Measurements from ENCODE around the gene MTHFD2L. TPM values are rescaled to one million over a fixed set of nuclear protein-coding genes. Genes with fewer than 3 reads are reported as not detected.

Gene MTHFD2L
- total and polyA plus RNA-seq, 9 of the 15 experiments (the other 6 are each of a cell fraction or from before 2014, with no cell fraction given): 10.0 to 39.0 (median 26.0) TPM

GRCh38 chr4:74161666-74162450 lies 3.9 kb downstream of the MTHFD2L start:
- Histone ChIP-seq H4K20me1 (replicated peaks; ENCODE audit: control insufficient read depth, insufficient read depth, low read length) (0 out of 2 replicates have a peak, but pooled peaks cover 6% of the 10 kb centered on the region), H3K9me3 (replicated peaks; ENCODE audit: control insufficient read depth, insufficient read depth, low read depth, low read length) (no peaks in the 10 kb centered on the region), H3K27ac (ENCODE audit: extremely low read depth, low read depth, low read length) (no peak overlapping the region), H3K4me3 (no peak overlapping the region), H2AFZ (ENCODE audit: low read depth, low read length) (no peak overlapping the region), H3K9me1 (ENCODE audit: control insufficient read depth, insufficient read depth, low read length) (no peaks in the 10 kb centered on the region), H3K4me1 (replicated peaks in 1 of 2; ENCODE audit: control insufficient read depth in 2 of 2, insufficient read depth in 2 of 2, low read length in 2 of 2) (peaks cover 0 to 4% of the 10 kb centered on the region in 2 experiments; a peak in 3 of 5 replicates), H3K79me2 (ENCODE audit: control insufficient read depth, insufficient read depth, low read length) (peaks cover 74% of the 10 kb centered on the region), H3K27me3 (ENCODE audit: control insufficient read depth in 2 of 2, insufficient read depth in 2 of 2, low read length in 2 of 2) (no peaks in the 10 kb centered on the region), H3K36me3 (ENCODE audit: control insufficient read depth, insufficient read depth, low read length) (peaks cover 44% of the 10 kb centered on the region), H3K4me2 (ENCODE audit: insufficient read depth, low read length) (no peak overlapping the region), H3K9ac (ENCODE audit: insufficient read depth in 1 of 2, low read depth in 2 of 2, low read length in 2 of 2) (no peak overlapping the region)
- CTCF ChIA-PET (ENCODE audit: low intra/inter-chr PET ratio): no interaction called here
- intact Hi-C loops (cut with micrococcal nuclease): no loop called here
- WGBS (ENCODE audit: insufficient coverage, low coverage, missing lambda C conversion rate): 94% methylated on average over 3 of the region's 3 CpGs
- DNase-seq (ENCODE audit: extremely low read depth in 1 of 4, low spot score in 3 of 4): no peak
- no TSS peak for BruUV-seq (replicated peaks)
- POLR2A ChIA-PET: interaction anchor here (0.7 to 1.0 kb wide), 2 partner anchors 12 to 95 kb away, joined by 3 read pairs; no protein-coding TSS in a partner anchor
- in situ Hi-C loops (cut with MboI): no loop called here
- no peak for ATAC-seq
- no peak for TF ChIP-seq RFX5 (IDR thresholded peaks at IDR 0.05; ENCODE audit: low read depth, low read length)
- TF ChIP-seq KDM2B (CRISPR knock-in tag; IDR thresholded peaks at IDR 0.05): no peak
- no peak for TF ChIP-seq CHAMP1 (IDR thresholded peaks at IDR 0.05)
- TF ChIP-seq RBFOX2 (IDR thresholded peaks at IDR 0.05; ENCODE audit: low read depth, low read length): peak; percentile 20; the same call in 1 of the 2 replicates
- no peak for TF ChIP-seq TFAM (CRISPR knock-in tag; conservative IDR thresholded peaks at IDR 0.05)
- no peak for TF ChIP-seq EP300 (IDR thresholded peaks at IDR 0.05; ENCODE audit: low read length)
- TF ChIP-seq MAZ (CRISPR knock-in tag; conservative IDR thresholded peaks at IDR 0.05 in 1 of 2, IDR thresholded peaks at IDR 0.05 in 1 of 2): no peak
- TF ChIP-seq CREB1 (IDR thresholded peaks at IDR 0.05): no peak
- TF ChIP-seq CREB1 (CRISPR knock-in tag; IDR thresholded peaks at IDR 0.05): no peak
- FAIRE-seq: no peak

All from K562 (cell line).